Suprapubic skin (tissue), 4 donors: Measurements from ENCODE around the gene PPP2R1A.

Experiments used
- CTCF ChIP-seq, 2 donors: fragments of 200-600 bp in 1 of 2; fragments of 450-650 bp in 1 of 2; sonication (generic) in 1 of 2; IDR thresholded peaks; one replicate each; pipeline ENCODE4 v1.5.1; 2016 to 2019; ENCODE audit warnings: antibody characterized with exemption in 2 of 2, mild to moderate bottlenecking in 1 of 2, moderate library complexity in 1 of 2
- POLR2A ChIP-seq, 2 donors: fragments of 450-650 bp; IDR thresholded peaks; one replicate each; pipeline ENCODE4 v1.6.1; 2017; ENCODE audit warnings: antibody characterized with exemption in 2 of 2, mild to moderate bottlenecking in 2 of 2, moderate library complexity in 2 of 2
- POLR2AphosphoS5 ChIP-seq, 3 donors: sonication (generic); formaldehyde crosslinking; IDR thresholded peaks; one replicate each; pipeline ENCODE4 v1.6.1; 2017; ENCODE audit warnings: antibody characterized with exemption in 3 of 3

GRCh38 chr19:52200044-52200443 is 10.2 kb downstream of the PPP2R1A start:
- no peak for TF ChIP-seq CTCF (IDR thresholded peaks at IDR 0.05)
- no peak for TF ChIP-seq POLR2A (IDR thresholded peaks at IDR 0.05)
- no peak for TF ChIP-seq POLR2AphosphoS5 (IDR thresholded peaks at IDR 0.05)
